Measurements from ENCODE around the gene SLC5A9.

GRCh38 chr1:48203287-48203900 is 19.1 kb upstream of the SLC5A9 start:
- TF ChIP-seq CEBPB (IDR thresholded peaks at IDR 0.05; ENCODE audit: borderline replicate concordance in 1 of 2, low read depth in 2 of 2, low read length in 2 of 2), result no peak
- no peak for TF ChIP-seq TCF3 (IDR thresholded peaks at IDR 0.05; ENCODE audit: borderline replicate concordance, insufficient read depth, low read depth, low read length)
- peak; percentile 41 to 54 (median 46); a peak in 5 of 6 replicates for TF ChIP-seq CTCF (IDR thresholded peaks at IDR 0.05 in 2 of 3, conservative IDR thresholded peaks at IDR 0.05 in 1 of 3; ENCODE audit: control insufficient read depth in 2 of 3, extremely low read depth in 1 of 3, insufficient read depth in 1 of 3, low read depth in 3 of 3, low read length in 3 of 3)
- TF ChIP-seq NKRF (conservative IDR thresholded peaks at IDR 0.05), result no peak
- TF ChIP-seq CHD2 (IDR thresholded peaks at IDR 0.05; ENCODE audit: borderline replicate concordance, low read depth, low read length), result no peak
- TF ChIP-seq PRDM15 (CRISPR knock-in tag; IDR thresholded peaks at IDR 0.05), result no peak
- no peak for TF ChIP-seq EP300 (IDR thresholded peaks at IDR 0.05; ENCODE audit: borderline replicate concordance in 1 of 2, control insufficient read depth in 1 of 2, low read depth in 2 of 2, low read length in 2 of 2)
- TF ChIP-seq EED (IDR thresholded peaks at IDR 0.05; ENCODE audit: low read depth), result no peak
- no peak for TF ChIP-seq POLR2A (IDR thresholded peaks at IDR 0.05; ENCODE audit: low read depth, low read length)
- TF ChIP-seq ZNF622 (IDR thresholded peaks at IDR 0.05), result no peak
- TF ChIP-seq SIN3A (IDR thresholded peaks at IDR 0.05; ENCODE audit: low read depth, low read length), result no peak
- TF ChIP-seq BCLAF1 (IDR thresholded peaks at IDR 0.05), result no peak
